ENCODE measurements around the gene FAM228B.
"Not testable (repeated sequence)": the region's sequence is repeated elsewhere in the genome, so short reads cannot be mapped to it uniquely, and the experiment has no call there.

Gene FAM228B

DNA sequence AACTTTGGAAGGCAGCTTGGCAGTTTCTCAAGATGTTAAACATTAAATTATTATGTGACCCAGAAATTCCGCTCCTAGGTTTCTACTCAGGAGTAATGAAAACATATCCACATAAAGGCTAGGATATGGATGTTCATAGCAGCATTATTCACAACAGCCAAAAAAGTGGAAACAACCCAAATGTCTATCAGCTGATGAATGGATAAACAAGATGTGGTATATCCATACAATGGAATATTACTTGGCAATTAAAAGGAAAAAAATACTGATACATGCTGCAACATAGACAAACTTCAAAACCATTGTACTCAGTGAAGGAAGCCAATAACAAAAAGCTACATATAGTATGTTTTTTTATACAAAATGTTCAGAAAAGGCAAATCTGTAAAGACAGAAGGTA lies 39.2 kb downstream of the FAM228B start:
- no peak for DNase-seq

DNA sequence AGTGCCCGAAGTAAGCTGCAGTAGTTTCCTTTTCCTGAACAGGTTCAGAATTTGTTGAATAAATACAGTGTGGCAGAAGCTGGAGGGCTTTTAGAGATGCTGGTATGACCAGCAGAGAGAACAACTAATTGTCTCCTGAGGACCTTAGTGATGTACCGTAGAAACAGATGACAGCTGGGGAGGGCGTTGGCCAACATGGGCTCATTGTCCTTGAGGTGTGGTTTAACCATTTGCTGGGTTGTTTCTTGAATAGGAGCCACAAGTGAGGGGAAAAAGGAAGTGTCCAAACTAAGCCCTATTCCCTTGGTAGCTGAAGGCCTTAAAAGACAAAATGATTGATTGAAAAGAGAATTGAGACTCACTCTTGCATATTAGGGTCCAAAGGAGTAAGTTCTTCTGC lies 39.9 kb downstream of the FAM228B start:
- DNase-seq, result no peak

DNA sequence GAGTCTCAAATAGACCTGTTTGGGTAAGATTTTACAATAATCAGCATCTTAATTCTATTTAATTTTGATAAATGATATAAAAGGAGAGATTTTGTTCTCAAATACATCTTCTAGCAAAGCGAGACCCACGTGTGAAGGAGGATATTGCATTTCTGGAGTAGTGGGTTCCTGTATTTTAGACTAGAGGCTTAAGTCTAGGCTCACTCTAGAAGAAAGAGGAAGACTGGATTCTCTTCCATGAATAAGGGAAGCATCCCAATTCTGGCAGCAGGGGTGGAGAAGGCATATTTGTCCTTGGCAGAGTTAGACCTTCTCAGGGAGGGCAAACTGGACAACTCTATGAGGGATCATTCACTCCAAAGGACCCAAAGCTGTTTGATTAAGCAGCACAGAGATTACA lies 40.3 kb downstream of the FAM228B start:
- no peak for DNase-seq

DNA sequence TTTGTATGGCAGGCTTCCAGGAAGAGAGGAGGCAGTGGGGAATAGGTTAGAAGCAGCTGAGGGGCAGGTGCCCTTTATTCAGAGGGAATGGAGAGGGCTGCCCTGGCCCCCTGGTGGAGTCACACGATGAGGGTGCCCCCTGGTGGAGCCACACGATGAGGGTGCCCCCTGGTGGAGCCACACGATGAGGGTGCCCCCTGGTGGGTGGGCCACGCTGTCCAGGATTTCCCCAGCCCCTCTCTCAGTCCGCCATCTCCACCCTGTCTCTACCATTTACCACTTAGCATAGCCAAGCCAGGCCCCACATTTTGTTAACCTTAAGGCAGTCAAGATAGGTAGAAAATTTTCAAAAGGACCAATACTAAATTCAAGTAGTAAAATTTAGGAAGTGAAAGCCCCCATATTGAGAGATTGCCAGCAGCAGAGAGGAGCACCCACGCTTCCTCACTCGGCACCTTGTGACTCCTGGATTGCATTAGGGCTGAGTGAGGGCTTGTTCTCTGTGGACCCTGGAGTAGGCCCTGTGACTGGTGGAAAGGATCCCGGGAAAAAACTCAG lies 41.2 kb downstream of the FAM228B start:
- DNase-seq, result peak; percentile 68

DNA sequence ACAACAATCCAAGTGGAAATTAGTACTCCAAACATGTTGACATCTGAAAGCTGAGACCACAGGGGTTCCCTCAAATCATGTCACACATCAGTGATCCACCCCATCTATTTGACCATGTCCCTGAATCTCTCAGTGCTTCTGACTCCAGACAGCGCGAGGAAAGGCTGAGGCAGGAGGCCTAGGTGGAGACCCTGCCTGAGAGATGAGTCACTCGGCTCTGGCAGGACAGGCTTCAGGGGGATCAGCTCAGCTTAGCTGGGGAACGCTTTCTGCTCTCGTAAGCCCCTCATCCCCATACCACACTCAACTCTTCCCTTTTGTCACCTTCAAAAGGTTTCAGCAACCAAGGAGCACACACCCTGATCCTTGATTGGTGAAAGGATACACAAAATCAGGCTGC lies 45.8 kb downstream of the FAM228B start:
- peak; percentile 15 for DNase-seq

DNA sequence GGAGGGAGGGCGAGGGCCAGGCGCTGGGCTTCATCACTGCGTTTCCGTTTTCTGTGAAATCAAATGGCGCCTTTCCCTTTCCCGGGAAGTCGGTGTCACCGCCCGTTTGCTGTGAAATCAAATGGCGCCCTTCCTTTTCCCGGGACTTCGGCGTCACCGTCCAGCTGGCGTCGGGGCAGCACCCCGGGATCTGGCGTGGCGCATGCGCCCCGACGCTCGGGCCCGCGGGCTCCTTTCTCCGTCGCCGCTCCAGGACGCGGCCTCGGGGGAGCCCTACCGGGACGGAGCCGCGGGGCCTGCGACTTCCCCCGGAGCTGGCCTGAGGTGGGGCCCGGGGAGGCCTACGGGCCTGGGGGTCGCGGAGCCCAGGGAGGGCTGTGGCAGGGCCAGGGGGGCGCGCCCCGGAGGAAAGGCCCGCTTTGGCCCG lies 51.6 kb downstream of the FAM228B start, which contains the start of gene FAM228A:
TSS of gene FAM228A (plus strand) at position 203 of the 427 bp plus-strand sequence. CDS start 428 bp downstream, outside the sequence.
- no peak for DNase-seq

DNA sequence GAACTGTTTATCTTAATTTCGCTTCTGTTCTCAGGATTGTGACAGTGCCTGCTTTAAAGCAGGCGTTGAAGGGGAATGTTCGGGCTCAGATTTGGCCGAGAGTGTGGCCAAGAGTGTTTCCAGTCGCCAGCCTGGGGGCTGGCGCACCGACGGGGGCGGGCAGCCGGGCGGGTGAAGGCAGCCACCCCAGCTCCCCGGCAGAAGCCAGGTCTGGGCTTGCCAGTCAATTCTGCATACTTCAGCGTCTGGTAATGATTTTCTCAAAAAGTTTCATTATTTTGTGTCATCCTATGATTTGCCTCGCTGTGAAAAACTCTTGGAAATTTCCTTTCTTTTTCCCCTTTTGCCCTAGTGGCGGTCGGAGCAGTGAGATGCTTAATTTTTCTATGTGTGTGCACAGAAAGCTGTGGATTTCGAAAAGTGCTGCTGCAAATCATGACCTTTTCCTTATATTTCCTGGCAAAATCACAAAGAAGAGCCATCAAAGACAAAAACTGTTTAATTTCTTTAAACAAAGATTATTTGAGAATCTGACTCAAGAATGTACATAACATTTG lies 52.4 kb downstream of the FAM228B start:
- no peak for DNase-seq

DNA sequence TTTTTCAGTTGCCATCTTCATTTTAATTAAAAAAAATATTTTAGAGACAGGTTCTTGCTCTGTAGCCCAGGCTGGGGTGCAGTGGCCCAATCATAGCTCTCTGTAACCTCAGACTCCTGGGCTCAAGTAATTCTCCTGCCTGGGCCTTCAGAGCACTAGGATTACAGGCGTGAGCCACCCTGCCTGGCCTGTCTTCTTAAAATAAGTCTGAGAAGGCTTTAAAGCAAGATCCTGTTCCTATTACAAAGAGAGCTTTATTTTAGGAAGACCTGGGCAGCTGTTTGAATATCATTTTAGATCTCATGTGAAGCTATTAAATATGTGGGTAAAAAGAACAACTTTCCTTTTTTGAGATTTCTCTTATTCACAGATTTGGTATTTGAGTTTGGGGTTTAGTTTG lies 53.1 kb downstream of the FAM228B start:
- peak; percentile 55 for DNase-seq

DNA sequence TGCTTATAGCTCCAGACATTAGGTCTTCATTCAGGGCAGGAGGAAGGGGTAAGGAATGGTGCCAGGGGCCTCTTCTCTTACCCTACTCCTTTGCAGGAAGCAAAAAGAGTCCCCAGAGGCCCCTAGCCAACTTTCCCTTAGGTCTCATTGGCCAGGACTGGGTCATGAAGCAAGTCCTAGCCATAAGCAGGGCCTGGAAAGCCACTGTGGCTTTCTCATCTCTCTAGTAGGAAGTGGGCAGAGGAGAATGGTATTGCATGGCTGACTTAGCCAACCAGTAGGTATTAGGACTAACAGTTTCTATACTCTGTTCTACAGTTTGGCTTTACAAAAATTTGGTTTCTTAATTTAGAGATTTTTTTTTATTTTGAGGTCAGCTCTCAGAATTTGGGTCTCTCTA lies 56.4 kb downstream of the FAM228B start:
- no peak for DNase-seq

DNA sequence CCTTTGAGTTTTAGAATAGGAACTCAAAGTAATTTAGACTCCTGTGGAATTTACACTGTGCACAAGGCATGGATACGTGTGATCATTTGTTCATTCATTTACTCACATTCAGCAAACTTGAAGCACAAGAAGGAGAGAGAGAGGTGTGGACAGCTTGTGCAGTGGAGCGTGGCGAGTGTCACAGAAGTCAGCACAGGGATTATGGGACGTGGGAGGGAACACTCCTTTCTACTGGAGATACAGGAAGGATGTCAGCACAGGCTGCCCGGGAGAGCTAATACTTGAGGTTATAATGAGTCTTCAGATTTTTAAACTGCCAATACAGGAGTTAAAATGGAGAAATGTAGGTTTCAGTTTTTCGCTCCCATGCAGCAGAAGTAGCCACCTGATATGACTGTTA lies 58.6 kb downstream of the FAM228B start:
- peak; percentile 81 for DNase-seq

DNA sequence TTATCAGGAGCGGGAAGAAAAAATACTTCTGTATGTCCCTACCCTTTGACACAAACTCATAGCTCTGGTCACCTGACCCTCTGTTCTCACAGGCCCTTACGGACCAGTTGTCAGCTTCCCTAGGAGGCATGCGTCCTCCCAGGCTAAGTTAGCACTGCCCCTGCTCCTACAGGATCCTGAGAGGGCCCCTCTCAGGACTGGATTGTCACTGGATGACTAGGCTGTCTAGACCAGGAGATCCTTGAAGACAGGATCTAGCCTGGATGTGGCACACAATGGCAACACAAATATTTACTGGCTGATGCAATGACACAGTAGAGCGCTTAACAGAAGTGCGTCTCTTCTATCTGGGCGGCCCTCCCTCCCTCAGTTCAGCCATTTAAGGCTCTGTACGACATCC lies 59.2 kb downstream of the FAM228B start:
- no peak for DNase-seq

DNA sequence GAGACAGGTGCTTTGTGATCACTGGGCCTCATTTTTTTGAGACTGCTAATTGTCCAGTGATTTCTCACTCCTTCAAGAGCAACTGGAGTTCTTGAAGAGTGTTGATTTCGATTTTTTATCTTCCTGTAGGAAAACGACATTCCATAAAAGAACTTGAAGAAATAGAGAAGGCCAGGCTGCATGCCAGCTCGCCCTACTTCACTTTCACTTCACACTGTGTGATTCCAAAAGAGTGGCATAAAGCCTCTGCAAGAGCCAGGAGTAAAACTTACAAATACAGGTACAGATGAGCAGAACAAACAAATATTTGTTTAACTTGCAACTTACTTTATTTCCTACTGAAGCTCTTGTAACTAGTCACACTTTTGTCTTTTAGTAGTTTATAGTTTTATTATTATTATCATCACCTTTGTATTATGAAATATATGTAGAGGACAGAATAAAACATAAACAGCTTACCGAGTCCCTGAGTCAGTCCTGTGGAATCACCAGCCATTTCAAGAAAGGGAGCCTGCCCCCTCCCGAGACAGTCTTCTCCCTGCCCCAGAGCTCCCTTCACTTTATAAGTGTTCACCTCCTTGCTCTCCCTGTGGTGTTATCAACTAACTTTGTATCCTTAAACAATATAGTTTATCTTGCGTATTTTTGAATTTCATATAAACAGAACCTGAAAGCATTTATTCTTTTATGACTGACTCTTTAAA lies 60.2 kb downstream of the FAM228B start:
- no peak for DNase-seq

DNA sequence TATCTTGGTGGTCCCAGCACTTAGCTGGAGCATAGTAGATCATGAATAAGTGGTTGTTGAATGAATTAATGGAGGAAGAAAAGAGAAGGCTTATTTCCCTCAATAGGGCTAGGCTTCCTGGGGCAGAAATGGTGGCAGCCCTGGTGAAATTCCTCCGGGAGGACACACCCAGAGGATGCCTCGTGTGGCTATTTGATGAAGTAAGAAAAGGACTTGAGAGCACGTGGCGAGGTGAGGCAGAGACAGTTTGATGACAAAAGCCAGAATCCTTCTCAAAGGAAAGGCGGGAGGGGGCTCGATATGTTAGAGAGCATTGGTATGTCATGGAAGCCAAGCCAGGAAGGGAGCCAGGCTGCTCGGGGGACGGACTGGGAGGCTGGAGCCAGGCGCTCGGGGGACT lies 66.3 kb downstream of the FAM228B start:
- DNase-seq, result no peak

DNA sequence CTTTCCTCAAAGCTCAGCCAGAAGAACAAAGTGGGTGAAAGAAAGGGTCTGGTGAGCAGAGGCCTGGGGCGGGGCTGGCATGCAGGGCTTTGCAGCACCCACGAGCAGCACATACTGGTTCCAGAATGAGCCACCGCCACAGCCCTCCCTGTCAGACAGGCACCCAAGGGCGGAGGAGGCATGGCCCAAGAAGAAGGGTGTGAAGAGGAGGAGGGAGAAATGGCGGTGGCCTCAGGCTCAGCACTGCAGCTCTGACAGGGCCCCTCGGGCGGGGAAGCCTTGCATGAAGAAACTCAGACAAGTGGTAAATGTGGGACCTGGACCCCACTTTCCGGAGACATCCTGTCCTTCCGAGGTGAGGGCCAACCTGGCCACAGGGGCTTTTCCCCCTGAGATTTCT lies 67.2 kb downstream of the FAM228B start:
- DNase-seq, result no peak

DNA sequence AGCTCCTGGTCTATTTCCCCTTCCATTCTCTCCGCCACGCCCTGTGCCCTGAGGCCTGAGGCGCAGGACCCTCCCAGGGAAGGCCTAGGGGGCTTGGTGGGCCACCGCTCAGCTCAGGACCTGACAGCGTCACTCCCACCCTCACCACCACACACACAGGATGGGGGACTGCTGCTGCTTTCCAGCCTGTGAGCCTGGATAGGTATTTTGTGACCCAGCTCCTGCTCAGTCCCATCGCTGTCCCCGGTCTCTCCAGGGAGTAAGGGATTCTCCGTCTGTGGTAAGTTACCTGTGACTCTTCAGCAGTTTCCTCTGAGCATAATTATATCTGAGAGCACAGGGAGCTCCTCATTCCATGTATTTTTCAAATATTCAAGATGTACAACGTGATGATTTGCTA lies 67.9 kb downstream of the FAM228B start:
- DNase-seq, result no peak

DNA sequence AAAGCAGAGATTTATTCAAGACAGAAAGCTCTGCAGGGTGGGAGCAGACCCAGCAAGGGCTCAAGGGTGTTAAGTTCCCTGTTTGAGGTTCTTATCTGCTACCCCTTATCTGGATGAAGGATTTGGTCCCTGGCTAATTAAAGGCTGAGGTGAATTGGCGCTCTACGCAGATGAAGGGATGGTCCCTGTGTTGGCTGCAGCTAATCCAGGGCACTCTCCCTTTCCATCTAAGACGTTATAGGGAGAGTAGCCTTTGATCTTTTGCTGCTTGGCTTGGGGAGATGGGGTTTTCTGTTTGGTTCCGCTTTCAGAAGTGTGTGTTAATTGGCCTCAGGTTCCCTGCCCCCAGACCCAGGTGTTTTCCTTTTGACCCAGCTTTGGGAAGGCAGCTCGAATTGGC lies 68.6 kb downstream of the FAM228B start:
- DNase-seq, result no peak

DNA sequence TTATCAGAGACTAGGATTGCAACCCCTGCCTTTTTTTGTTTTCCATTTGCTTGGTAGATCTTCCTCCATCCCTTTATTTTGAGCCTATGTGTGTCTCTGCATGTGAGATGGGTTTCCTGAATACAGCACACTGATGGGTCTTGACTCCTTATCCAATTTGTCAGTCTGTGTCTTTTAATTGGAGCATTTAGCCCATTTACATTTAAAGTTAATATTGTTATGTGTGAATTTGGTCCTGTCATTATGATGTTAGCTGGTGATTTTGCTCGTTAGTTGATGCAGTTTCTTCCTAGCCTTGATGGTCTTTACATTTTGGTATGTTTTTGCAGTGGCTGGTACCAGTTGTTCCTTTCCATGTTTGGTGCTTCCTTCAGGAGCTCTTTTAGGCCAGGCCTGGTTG lies 73.9 kb downstream of the FAM228B start:
- DNase-seq, result not testable (repeated sequence)

DNA sequence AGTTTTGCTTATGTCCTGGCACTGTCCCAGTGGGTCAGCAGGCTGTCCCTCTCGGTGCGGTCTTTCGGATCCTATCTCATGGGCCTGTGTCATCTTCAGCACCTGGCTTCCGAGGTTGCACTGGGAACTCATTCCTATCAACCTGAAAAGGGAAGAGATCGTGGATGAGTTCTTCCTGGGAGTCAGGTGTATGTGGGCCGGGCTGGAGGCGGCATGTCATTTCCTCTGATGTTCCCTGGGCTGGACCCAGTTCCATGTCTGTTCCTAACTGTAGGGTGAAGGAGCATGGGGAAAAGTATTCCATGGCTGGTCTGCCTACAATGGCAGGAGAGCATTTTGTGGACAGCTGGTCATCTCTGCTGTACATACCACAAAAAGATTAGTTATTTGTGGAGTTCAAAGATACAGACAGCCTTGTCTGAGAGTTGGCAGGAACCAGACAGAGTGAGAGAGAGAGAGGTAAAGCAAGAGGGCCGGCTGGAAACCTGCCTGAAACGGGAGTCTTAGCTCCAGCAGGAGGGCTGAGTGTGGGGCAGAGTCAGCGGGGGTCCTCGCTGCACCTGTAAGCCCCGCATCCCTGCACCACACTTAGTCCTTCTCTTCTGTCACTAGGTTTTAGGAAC lies 76.8 kb downstream of the FAM228B start:
- DNase-seq, result no peak

DNA sequence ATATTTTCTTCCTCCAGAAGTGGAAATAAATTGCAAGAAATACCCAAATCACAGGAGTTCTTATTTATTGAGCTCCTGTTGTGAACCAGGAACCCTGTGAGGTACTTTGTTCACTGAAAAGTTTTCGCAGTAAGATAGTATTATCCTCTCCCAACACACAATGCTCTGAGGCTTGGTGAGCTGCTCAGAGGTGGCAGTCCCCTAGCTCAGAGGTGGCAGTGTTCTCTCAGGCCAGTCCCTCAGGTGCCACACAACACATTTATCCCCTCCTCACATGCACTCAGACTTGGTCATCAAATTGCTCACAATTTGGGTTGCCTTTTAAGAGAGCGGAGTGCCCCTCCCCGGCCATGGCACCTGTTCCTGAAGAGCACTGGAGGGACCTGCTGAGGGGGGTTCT lies 77.5 kb downstream of the FAM228B start:
- DNase-seq, result no peak

DNA sequence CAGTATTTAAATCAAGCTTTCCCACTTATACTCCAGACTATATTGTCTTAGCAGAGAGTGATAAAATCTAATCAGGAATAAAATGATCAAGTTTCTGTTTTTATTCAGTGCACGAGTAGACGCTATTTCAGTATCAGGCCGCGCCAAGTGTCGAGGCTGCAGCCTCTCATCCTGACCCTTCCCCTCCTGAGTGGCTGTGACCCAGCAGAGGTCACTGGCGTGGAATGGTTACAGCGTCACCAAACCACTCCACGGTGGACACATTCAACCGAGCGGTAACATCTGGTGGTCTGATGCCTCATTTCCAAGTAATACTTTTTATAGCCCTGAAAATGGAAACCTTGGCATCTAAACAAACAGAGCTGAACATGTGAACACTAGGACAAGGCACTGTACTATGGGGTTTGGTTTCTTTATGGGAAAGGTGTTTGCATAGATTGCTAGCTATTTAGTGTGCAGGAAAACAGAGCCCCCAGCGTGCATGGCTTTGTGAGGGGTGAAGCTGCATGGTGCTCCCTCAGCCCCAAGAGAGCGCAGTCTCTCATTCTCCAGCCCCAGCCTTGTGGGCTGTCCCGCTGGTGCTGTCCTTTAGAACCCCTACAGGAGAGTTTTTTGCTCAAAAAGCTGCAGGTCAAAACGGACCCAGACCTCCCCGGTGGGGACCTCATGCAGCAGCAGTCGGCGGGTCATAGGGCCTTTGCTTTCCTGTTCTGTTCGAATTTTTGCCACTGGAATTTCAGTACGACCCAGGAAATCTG lies 79.9 kb downstream of the FAM228B start:
- no peak for DNase-seq

DNA sequence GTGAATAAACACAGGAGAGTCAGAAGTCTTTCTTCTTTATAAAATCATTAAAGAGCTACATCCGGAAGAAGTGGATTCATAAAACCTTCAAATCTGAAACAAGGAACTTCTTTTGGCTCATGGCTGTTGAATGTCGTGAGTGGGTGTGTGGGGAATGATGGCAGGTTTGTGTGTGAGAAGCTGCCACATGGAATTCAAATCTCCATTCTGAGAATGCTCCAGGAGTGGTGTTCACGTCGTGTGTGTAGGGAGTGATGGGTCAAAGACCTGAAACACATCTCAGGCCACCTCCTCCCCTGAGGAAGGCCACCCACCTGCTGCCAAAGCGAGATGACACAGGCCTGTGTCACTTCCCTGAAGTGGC lies 80.5 kb downstream of the FAM228B start:
- no peak for DNase-seq

DNA sequence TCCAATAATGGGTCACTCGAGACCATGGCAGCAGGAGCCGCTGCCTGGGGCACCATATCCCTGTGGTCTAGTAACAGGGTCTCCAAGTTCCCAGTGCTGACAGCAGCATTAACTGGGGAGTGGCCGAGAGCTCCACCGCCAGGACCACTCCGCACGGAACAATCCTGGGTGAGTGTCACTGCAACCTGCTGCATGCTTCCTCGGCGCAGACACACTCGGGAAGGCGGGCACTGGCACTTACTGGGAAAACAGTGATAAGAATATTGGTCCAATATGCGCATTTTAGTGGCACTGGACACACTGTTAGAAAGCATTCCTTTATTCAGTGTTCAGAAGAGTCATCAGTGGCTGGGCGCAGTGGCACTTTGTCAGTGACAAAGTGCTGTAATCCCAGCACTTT lies 81.2 kb downstream of the FAM228B start:
- DNase-seq, result no peak

DNA sequence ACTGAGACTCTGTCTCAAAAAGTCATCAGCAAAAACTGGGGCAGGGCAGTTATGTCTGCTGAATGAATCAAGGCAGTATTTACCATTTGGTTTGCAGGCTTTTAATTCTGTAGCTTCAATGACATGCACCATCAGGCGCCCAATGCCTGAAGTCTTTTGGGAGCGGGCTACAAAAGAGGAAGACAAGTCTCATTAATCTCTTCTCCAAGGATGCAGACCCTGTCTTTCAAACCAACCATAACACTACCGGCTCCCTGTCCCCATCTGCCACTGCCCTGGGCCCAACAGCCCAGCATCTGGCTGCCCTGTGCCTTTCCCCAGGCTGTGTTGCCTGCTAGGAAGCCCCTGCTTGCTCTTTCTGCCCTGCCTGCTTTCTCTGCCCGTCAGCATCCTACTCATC lies 81.9 kb downstream of the FAM228B start:
- DNase-seq, result no peak

DNA sequence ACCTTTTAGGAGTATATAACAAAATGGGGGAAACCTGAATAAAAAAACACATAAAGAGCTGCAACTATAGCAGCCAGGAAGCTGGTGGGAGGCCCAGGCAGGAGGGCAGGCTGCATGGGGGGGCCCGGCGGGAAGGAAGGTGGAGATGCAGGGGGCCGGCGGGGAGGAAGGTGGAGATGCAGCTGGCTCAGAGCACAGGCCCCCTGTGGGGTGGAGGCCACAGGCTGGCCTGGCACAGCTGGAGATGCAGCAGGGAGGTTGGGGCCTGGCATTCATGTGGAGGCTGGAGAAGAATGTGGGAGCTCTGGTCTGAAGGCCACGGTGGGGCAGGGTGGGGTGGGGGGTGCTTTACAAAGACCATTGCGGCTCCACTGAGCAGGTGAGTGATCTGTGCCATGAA lies 83.0 kb downstream of the FAM228B start:
- no peak for DNase-seq

Measured in NCI-H82 (cell line).